ENCODE measurements around the gene TOP3B. TPM values are rescaled to one million over a fixed set of nuclear protein-coding genes. Genes with fewer than 3 reads are reported as not detected.
A peak's percentile ranks its signal among the peaks of the same experiment; 100 is the strongest.

TOP3B gene
- total RNA-seq, 1 experiment from 2014 or later = 68.6 TPM

GRCh38 chr22:21938071-21938822 is 44.3 kb downstream of the TOP3B start:
- ATAC-seq (peak; percentile 94), DNase-seq (ENCODE audit: low spot score) (peak; percentile 97)
- Mint-ChIP-seq H3K27ac (peak overlapping the region; percentile 84), H3K9me3 (no peaks in the 10 kb centered on the region), H3K4me1 (peaks cover 8% of the 10 kb centered on the region), H3K4me3 (peak overlapping the region; percentile 85), H3K36me3 (peaks cover 8% of the 10 kb centered on the region; the same call in 1 of the 2 replicates), H3K27me3 (ENCODE audit: low read depth) (no peaks in the 10 kb centered on the region)
- ChIA-PET CTCF (interaction anchor here (0.5 to 4.5 kb wide), 60 partner anchors 11 to 808 kb away, joined by 3 to 121 read pairs (median 4); partner anchors contain the start of genes MAPK1, PPIL2, PPM1F and YPEL1), POLR2A (interaction anchor here (0.9 kb wide), 1 partner anchor 15 kb away, joined by 3 read pairs; no protein-coding TSS in a partner anchor)
- TF ChIP-seq E2F4 (CRISPR knock-in tag; IDR thresholded peaks at IDR 0.05; ENCODE audit: borderline replicate concordance, low read depth) (no peak), EMX1 (CRISPR knock-in tag; IDR thresholded peaks at IDR 0.05) (no peak), PRDM15 (CRISPR knock-in tag; IDR thresholded peaks at IDR 0.05) (no peak), E2F1 (CRISPR knock-in tag; IDR thresholded peaks at IDR 0.05) (peak; percentile 31; the same call in 1 of the 2 replicates), ELF4 (CRISPR knock-in tag; IDR thresholded peaks at IDR 0.05; ENCODE audit: low read depth) (no peak), USF1 (CRISPR knock-in tag; IDR thresholded peaks at IDR 0.05) (no peak), ATF1 (CRISPR knock-in tag; IDR thresholded peaks at IDR 0.05) (no peak), ZBTB21 (CRISPR knock-in tag; IDR thresholded peaks at IDR 0.05; ENCODE audit: borderline replicate concordance) (no peak), GRHL2 (CRISPR knock-in tag; IDR thresholded peaks at IDR 0.05; ENCODE audit: insufficient replicate concordance, severe bottlenecking) (no peak), NFYB (CRISPR knock-in tag; conservative IDR thresholded peaks at IDR 0.05; ENCODE audit: low read depth) (no peak), TEAD1 (CRISPR knock-in tag; IDR thresholded peaks at IDR 0.05) (peak; percentile 71), CREM (CRISPR knock-in tag; IDR thresholded peaks at IDR 0.05) (peak; percentile 74), ZNF423 (CRISPR knock-in tag; IDR thresholded peaks at IDR 0.05) (no peak), TP53 (CRISPR knock-in tag; IDR thresholded peaks at IDR 0.05) (no peak), ZNF138 (CRISPR knock-in tag; conservative IDR thresholded peaks at IDR 0.05) (no peak), CREB1 (CRISPR knock-in tag; IDR thresholded peaks at IDR 0.05) (0 out of 2 replicates have a peak, but pooled peaks have one; percentile 61), ATF6 (CRISPR knock-in tag; IDR thresholded peaks at IDR 0.05) (no peak), CDX4 (CRISPR knock-in tag; IDR thresholded peaks at IDR 0.05; ENCODE audit: borderline replicate concordance) (no peak), SMAD4 (CRISPR knock-in tag; IDR thresholded peaks at IDR 0.05) (no peak), STAT6 (CRISPR knock-in tag; conservative IDR thresholded peaks at IDR 0.05; ENCODE audit: low read depth) (no peak)
- TF ChIP-seq, protein P1, sequence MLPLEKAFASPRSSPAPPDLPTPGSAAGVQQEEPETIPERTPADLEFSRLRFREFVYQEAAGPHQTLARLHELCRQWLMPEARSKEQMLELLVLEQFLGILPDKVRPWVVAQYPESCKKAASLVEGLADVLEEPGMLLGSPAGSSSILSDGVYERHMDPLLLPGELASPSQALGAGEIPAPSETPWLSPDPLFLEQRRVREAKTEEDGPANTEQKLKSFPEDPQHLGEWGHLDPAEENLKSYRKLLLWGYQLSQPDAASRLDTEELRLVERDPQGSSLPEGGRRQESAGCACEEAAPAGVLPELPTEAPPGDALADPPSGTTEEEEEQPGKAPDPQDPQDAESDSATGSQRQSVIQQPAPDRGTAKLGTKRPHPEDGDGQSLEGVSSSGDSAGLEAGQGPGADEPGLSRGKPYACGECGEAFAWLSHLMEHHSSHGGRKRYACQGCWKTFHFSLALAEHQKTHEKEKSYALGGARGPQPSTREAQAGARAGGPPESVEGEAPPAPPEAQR (CRISPR knock-in tag; IDR thresholded peaks at IDR 0.05) = no peak
- TF ChIP-seq, protein P2, sequence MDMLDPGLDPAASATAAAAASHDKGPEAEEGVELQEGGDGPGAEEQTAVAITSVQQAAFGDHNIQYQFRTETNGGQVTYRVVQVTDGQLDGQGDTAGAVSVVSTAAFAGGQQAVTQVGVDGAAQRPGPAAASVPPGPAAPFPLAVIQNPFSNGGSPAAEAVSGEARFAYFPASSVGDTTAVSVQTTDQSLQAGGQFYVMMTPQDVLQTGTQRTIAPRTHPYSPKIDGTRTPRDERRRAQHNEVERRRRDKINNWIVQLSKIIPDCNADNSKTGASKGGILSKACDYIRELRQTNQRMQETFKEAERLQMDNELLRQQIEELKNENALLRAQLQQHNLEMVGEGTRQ (CRISPR knock-in tag; IDR thresholded peaks at IDR 0.05) = no peak
